ENCODE data around the gene NPLOC4.

Gene NPLOC4

DNA sequence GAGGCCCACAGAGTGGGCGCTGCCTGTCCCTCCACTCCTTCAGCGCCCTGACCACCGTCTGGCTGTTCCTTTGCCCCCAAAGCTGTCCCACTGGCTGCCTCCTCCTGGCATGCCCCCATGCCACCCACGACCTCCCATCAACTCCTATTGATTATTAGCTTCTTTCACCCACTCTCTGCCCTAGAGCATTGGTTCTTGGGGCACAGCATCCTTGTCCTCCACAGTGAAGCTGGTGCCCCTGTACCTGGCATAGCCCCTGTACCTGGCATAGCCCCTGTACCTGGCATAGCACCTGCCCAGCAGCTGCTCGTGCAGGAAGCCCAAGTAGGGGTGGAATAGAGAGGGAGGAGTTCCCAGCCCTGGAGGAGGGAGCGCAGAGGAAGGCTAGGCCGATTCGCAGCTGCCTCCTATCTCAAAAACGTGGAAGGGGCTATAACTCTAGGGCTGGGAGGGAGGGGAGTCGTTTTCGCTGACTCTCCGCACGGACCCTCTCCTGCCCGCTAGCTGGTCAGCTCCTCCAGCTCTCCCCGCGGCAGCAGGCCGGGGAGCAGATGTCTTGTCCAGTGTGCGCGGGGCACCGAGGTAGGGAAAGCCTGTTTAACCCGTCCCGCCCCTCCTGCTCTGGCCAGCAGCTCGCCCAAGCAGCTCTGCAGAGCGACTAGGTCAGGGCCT, 118.7 kb downstream of the NPLOC4 start:
- H3K36me3 ChIP-seq = no peaks in the 10 kb centered on the region
- H3K4me3 ChIP-seq = peak overlapping the region; percentile 92 to 99
- no peaks in the 10 kb centered on the region for H3K9me3 ChIP-seq
- H3K4me1 ChIP-seq = peaks cover 0 to 58% (median 45%) of the 10 kb centered on the region in 4 donors
- H3K27me3 ChIP-seq = peaks cover 0 to 3% of the 10 kb centered on the region in 2 donors
- intact Hi-C loops (cut with DNase I; ENCODE audit: low total_unique reads) = loop anchor here (5.0 kb wide), 1 partner anchor 84 kb away; no protein-coding TSS in a partner anchor
- peak overlapping the region; percentile 97 to 100 for H3K27ac ChIP-seq
- DNase-seq = no peak
- TF ChIP-seq, protein P1, sequence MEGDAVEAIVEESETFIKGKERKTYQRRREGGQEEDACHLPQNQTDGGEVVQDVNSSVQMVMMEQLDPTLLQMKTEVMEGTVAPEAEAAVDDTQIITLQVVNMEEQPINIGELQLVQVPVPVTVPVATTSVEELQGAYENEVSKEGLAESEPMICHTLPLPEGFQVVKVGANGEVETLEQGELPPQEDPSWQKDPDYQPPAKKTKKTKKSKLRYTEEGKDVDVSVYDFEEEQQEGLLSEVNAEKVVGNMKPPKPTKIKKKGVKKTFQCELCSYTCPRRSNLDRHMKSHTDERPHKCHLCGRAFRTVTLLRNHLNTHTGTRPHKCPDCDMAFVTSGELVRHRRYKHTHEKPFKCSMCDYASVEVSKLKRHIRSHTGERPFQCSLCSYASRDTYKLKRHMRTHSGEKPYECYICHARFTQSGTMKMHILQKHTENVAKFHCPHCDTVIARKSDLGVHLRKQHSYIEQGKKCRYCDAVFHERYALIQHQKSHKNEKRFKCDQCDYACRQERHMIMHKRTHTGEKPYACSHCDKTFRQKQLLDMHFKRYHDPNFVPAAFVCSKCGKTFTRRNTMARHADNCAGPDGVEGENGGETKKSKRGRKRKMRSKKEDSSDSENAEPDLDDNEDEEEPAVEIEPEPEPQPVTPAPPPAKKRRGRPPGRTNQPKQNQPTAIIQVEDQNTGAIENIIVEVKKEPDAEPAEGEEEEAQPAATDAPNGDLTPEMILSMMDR (IDR thresholded peaks at IDR 0.05) = no peak

DNA sequence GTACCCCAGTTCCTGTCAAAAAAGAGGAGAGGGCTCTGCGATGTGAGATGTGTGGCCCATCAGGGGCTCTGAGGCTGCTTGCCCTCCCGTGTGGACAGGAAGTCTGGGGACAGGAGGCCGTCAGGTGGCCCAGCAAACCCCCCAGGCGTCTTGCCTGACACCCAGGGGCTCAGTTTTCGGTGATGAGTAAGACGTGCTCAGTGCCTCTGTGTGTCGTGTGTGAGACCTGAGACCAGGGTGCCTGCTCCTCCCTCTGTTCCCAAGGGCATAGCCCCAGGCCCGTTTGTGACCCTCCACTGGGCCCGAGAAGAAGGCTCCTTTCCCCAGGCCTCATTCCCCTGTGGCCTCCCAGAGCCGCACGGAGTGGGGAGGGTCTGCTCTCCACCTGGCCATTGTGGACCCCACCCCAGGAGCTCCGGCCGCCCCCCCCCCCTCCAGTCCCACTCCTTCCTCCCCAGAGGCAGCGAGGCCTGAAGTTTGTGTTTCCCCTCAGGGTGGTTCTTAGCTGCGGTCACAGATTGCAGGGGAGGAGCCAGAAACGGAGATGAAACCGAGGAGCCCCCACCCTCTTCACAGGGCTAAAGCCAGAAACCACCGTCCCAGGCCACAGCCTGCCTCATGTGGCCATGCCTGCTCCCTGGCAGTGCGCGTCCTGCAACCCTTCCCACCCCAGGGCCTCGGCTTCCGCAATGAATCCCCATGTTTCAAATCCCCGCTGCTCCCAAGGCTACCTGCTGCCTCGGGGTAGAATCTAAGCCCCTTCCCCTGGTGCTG, 119.4 kb downstream of the NPLOC4 start:
- DNase-seq = peak in 1 of 2 donors; percentile 80
- H3K4me1 ChIP-seq = peaks cover 0 to 55% (median 41%) of the 10 kb centered on the region in 4 donors
- H3K27ac ChIP-seq = peak overlapping the region; percentile 97 to 100
- H3K36me3 ChIP-seq = no peaks in the 10 kb centered on the region
- intact Hi-C loops (cut with DNase I; ENCODE audit: low total_unique reads) = loop anchor here (2.0 to 5.0 kb wide), 2 partner anchors 53 to 85 kb away; no protein-coding TSS in a partner anchor
- H3K9me3 ChIP-seq = no peaks in the 10 kb centered on the region
- TF ChIP-seq, protein P1 (IDR thresholded peaks at IDR 0.05) = no peak
- no peaks in the 10 kb centered on the region for H3K27me3 ChIP-seq
- peak overlapping the region; percentile 92 to 99 for H3K4me3 ChIP-seq

DNA sequence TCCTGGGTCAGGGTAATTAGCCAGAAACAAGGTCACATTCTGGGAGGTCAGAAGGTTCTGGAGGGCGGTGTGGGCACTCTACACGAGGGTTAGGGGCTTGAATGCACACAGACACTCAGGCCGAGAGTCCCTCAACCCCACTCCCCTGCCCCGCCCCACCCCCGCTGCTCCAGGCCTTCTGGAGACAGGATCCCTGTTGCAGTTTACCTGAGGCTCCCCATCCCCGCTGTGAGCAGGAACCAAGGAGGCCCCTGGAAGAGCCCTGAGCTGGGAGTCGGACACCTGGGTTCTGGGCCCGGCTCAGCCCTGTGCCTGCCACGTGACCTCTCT, 119.9 kb downstream of the NPLOC4 start:
- H3K27me3 ChIP-seq = no peaks in the 10 kb centered on the region
- H3K36me3 ChIP-seq = peaks cover 3 to 5% (median 5%) of the 10 kb centered on the region in 3 donors
- peak overlapping the region; percentile 92 to 99 for H3K4me3 ChIP-seq
- H3K27ac ChIP-seq = peak overlapping the region; percentile 97 to 100
- H3K4me1 ChIP-seq = peaks cover 0 to 55% (median 41%) of the 10 kb centered on the region in 4 donors
- intact Hi-C loops (cut with DNase I; ENCODE audit: low total_unique reads) = loop anchor here (2.0 to 5.0 kb wide), 2 partner anchors 54 to 85 kb away; no protein-coding TSS in a partner anchor
- TF ChIP-seq, protein P1 (IDR thresholded peaks at IDR 0.05) = no peak
- no peak for DNase-seq
- H3K9me3 ChIP-seq = no peaks in the 10 kb centered on the region

DNA sequence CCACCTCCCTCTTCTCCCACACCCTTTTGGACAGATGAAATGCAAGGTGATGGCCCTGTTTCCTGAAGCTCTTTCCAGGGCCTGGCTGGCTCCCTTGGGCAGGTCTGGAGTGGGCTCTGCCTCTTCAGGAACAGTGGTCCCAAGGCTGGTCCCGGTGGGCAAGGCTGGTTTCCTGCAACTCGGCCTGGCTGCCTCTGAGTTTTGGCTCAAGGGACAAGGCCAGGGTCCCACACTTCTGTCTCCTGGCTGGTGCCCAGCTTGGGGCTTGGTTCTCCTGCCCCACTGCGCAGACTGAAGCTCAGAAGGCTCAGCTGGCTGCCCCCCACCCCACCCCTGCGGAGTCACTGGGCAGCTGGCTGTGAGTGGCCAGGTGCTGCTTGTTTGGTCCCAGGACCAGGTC, 120.5 kb downstream of the NPLOC4 start:
- peak overlapping the region; percentile 97 to 100 for H3K27ac ChIP-seq
- TF ChIP-seq, protein P1 (IDR thresholded peaks at IDR 0.05) = no peak
- peaks cover 0 to 55% (median 41%) of the 10 kb centered on the region in 4 donors for H3K4me1 ChIP-seq
- no peaks in the 10 kb centered on the region for H3K27me3 ChIP-seq
- H3K4me3 ChIP-seq = peak overlapping the region; percentile 92 to 99
- no peaks in the 10 kb centered on the region for H3K9me3 ChIP-seq
- peaks cover 8 to 10% (median 10%) of the 10 kb centered on the region in 3 donors for H3K36me3 ChIP-seq
- no peak for DNase-seq
- intact Hi-C loops (cut with DNase I; ENCODE audit: low total_unique reads) = loop anchor here (2.0 to 5.0 kb wide), 2 partner anchors 54 to 86 kb away; no protein-coding TSS in a partner anchor

DNA sequence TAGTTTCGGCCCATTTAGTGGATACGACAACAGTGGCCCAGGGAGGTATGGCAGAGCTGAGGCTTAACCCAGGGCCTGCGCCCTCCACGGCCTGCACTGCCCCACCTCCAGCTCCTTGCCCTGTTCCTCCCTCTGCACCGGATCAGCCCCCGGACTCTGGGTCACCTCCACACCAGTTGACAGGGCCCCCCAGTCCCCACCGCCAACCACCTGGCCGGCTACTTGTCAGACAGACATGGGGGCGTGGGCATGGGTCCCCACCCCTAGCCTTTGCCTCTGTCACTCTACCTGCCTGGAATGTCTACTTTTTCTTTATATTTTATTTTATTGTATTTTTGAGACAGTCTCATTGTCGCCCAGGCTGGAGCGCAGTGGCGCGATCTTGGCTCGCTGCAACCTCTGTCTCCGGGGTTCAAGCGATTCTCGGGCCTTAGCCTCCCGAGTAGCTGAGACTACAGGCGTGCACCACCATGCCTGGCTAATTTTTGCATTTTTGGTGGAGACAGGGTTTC, 121.3 kb downstream of the NPLOC4 start:
- TF ChIP-seq, protein P1 (IDR thresholded peaks at IDR 0.05) = no peak
- DNase-seq = peak in 1 of 2 donors; percentile 73
- no peaks in the 10 kb centered on the region for H3K27me3 ChIP-seq
- H3K9me3 ChIP-seq = no peaks in the 10 kb centered on the region
- peak overlapping the region; percentile 97 to 100 for H3K27ac ChIP-seq
- peaks cover 17 to 19% (median 18%) of the 10 kb centered on the region in 3 donors for H3K36me3 ChIP-seq
- H3K4me1 ChIP-seq = peaks cover 0 to 55% (median 41%) of the 10 kb centered on the region in 4 donors
- H3K4me3 ChIP-seq = peak overlapping the region; percentile 92 to 99
- intact Hi-C loops (cut with DNase I; ENCODE audit: low total_unique reads) = loop anchor here (2.0 to 5.0 kb wide), 2 partner anchors 55 to 87 kb away; no protein-coding TSS in a partner anchor

Measured in tibial artery (tissue), 4 donors.